NCI-H748 treated with DMSO at 0.1 percent for 48 hours (cell line): ENCODE results near the gene VCP.

ENCODE experiments used
- DNase-seq: peaks from one replicate; lab custom pipeline; 2025; lab: John Stamatoyannopoulos, UW

VCP gene

GRCh38 chr9:35103660-35104191 is 31.3 kb upstream of the VCP start:
- DNase-seq: no peak

GRCh38 chr9:35102769-35103659 is 30.6 kb upstream of the VCP start, which contains the start of gene STOML2:
Gene STOML2, minus strand, starts transcription at chr9:35103131. Its CDS starts 37 bp downstream, at chr9:35103094.
- DNase-seq: peak; percentile 97

- DNase-seq: no peak
Observed at GRCh38 chr9:35102465-35102768, 30.0 kb upstream of the VCP start.

GRCh38 chr9:35097573-35097972 is 25.1 kb upstream of the VCP start:
- no peak for DNase-seq

- DNase-seq: peak; percentile 78
Observed at GRCh38 chr9:35096035-35096849, 23.8 kb upstream of the VCP start, which contains the start of gene PIGO. Gene PIGO, minus strand, starts transcription at chr9:35096591. Its CDS starts 1,026 bp downstream, at chr9:35095565.

GRCh38 chr9:35091536-35091935 is 19.1 kb upstream of the VCP start:
- DNase-seq: no peak

- DNase-seq: no peak
Observed at GRCh38 chr9:35089434-35089833, 17.0 kb upstream of the VCP start.

- no peak for DNase-seq
Observed at GRCh38 chr9:35085078-35085477, 12.7 kb upstream of the VCP start.

GRCh38 chr9:35079426-35080341 is 7.3 kb upstream of the VCP start, which contains the start of gene FANCG:
Gene FANCG, minus strand, starts transcription at chr9:35079942. Its CDS starts 418 bp downstream, at chr9:35079524.
- peak; percentile 83 for DNase-seq

- DNase-seq: no peak
Observed at GRCh38 chr9:35079041-35079425, 6.6 kb upstream of the VCP start.

GRCh38 chr9:35078066-35078465 is 5.6 kb upstream of the VCP start:
- no peak for DNase-seq

GRCh38 chr9:35076848-35077247 is 4.4 kb upstream of the VCP start:
- no peak for DNase-seq

- DNase-seq: no peak
Observed at GRCh38 chr9:35075358-35075757, 2.9 kb upstream of the VCP start.

- DNase-seq: no peak
Observed at GRCh38 chr9:35074791-35075190, 2.4 kb upstream of the VCP start.

GRCh38 chr9:35074141-35074540 is 1.7 kb upstream of the VCP start:
- DNase-seq: no peak

- no peak for DNase-seq
Observed at GRCh38 chr9:35073279-35073612, 821 bp upstream of the VCP start.

- DNase-seq: peak; percentile 46
Observed at GRCh38 chr9:35071814-35072460, 488 bp downstream of the VCP start.

GRCh38 chr9:35070823-35071813 is 1.3 kb downstream of the VCP start:
- no peak for DNase-seq

GRCh38 chr9:35069020-35069419 is 3.4 kb downstream of the VCP start:
- no peak for DNase-seq

- DNase-seq: no peak
Observed at GRCh38 chr9:35067056-35067455, 5.4 kb downstream of the VCP start.
